Liver (tissue), 9 donors: ENCODE measurements around the gene PATL2. TPM values are rescaled to one million over a fixed set of nuclear protein-coding genes. Genes with fewer than 3 reads are reported as not detected.
A peak's percentile ranks its signal among the peaks of the same experiment; 100 is the strongest.

Experiments used
- DNase-seq: peaks from one replicate; pipeline ENCODE4 v3.0.0-alpha.2; 2017; ENCODE audit warnings: low spot score
- H3K27ac ChIP-seq, 2 donors: one replicate each; pipeline ENCODE4 v1.7.0; 2013; ENCODE audit warnings: inconsistent platforms in 2 of 2, low read length in 2 of 2, control low read depth in 1 of 2, low read depth in 1 of 2, mild to moderate bottlenecking in 1 of 2
- H3K27me3 ChIP-seq, 4 donors: one replicate each; pipeline versions ENCODE4 v1.6.1 to v1.7.0; 2013; ENCODE audit warnings: low read length in 3 of 4, inconsistent platforms in 1 of 4, mild to moderate bottlenecking in 1 of 4, moderate library complexity in 1 of 4; ENCODE audit not compliant: control insufficient read depth in 4 of 4, insufficient read depth in 4 of 4
- H3K36me3 ChIP-seq, 4 donors: one replicate each; pipeline versions ENCODE4 v1.6.1 to v1.7.0; 2013; ENCODE audit warnings: low read length in 3 of 4, mild to moderate bottlenecking in 3 of 4, low read depth in 1 of 4, moderate library complexity in 1 of 4; ENCODE audit not compliant: control insufficient read depth in 4 of 4, insufficient read depth in 3 of 4
- H3K4me1 ChIP-seq, 4 donors: one replicate each; pipeline versions ENCODE4 v1.6.1 to v1.7.0; 2013; ENCODE audit warnings: low read length in 3 of 4, mild to moderate bottlenecking in 3 of 4, moderate library complexity in 1 of 4; ENCODE audit not compliant: control insufficient read depth in 4 of 4, insufficient read depth in 4 of 4
- H3K4me3 ChIP-seq, 3 donors: one replicate each; pipeline versions ENCODE4 v1.6.1 to v1.7.0; 2013; ENCODE audit warnings: low read length in 3 of 3, control low read depth in 1 of 3, low read depth in 1 of 3, mild to moderate bottlenecking in 1 of 3
- H3K9ac ChIP-seq, 2 donors: one replicate each; pipeline ENCODE4 v1.7.0; 2013; ENCODE audit warnings: low read length in 2 of 2, mild to moderate bottlenecking in 2 of 2, moderate library complexity in 2 of 2, control low read depth in 1 of 2, low read depth in 1 of 2
- H3K9me3 ChIP-seq, 4 donors: one replicate each; pipeline versions ENCODE4 v1.6.1 to v1.7.0; 2013; ENCODE audit warnings: low read length in 3 of 4; ENCODE audit not compliant: control insufficient read depth in 4 of 4
- ATF3 ChIP-seq: IDR thresholded peaks from 2 replicates; pipeline ENCODE4 v1.6.1; 2016; ENCODE audit warnings: antibody characterized with exemption
- CTCF ChIP-seq: fragments of 150-350 bp; IDR thresholded peaks from 2 replicates; pipeline ENCODE4 v1.5.1; 2017; ENCODE audit warnings: improper control_type of control experiment, low read depth, low read length; ENCODE audit not compliant: missing input control
- FOXA1 ChIP-seq: IDR thresholded peaks from 2 replicates; pipeline ENCODE4 v1.6.1; 2016; ENCODE audit warnings: antibody characterized with exemption
- FOXA2 ChIP-seq: IDR thresholded peaks from 2 replicates; pipeline ENCODE4 v1.6.1; 2016; ENCODE audit warnings: antibody characterized with exemption
- GABPA ChIP-seq, 2 donors: IDR thresholded peaks in 1 of 2; conservative IDR thresholded peaks in 1 of 2; 2 replicates each; pipeline ENCODE4 v1.6.1; 2016; ENCODE audit warnings: antibody characterized with exemption in 2 of 2, mild to moderate bottlenecking in 1 of 2, moderate library complexity in 1 of 2
- HNF4A ChIP-seq, 2 donors: conservative IDR thresholded peaks; 2 replicates each; pipeline ENCODE4 v1.6.1; 2016; ENCODE audit warnings: antibody characterized with exemption in 2 of 2, mild to moderate bottlenecking in 2 of 2
- HNF4G ChIP-seq: IDR thresholded peaks from 2 replicates; pipeline ENCODE4 v1.6.1; 2016; ENCODE audit warnings: antibody characterized with exemption
- NR2F2 ChIP-seq: IDR thresholded peaks from 2 replicates; pipeline ENCODE4 v1.6.1; 2016; ENCODE audit warnings: antibody characterized with exemption
- REST ChIP-seq: IDR thresholded peaks from 2 replicates; pipeline ENCODE4 v1.6.1; 2016; ENCODE audit warnings: antibody characterized with exemption, mild to moderate bottlenecking
- RXRA ChIP-seq, 2 donors: IDR thresholded peaks; 2 replicates each; pipeline ENCODE4 v1.6.1; 2017 to 2018; ENCODE audit warnings: antibody characterized with exemption in 2 of 2, mild to moderate bottlenecking in 1 of 2
- WGBS: extraction: QIAGEN DNeasy Blood & Tissue Kit; methylation state at CpG from one replicate; pipeline ENCODE4 v1.1.7; 2013; 5-methylcytosine and 5-hydroxymethylcytosine counted together
- polyA plus RNA-seq, 2 donors: library from polyadenylated mRNA; stranded (reverse) in 1 of 2; unstranded in 1 of 2; fragments of 200-250 nt in 1 of 2; fragments of >200 nt in 1 of 2; fragmentation: Nextera tagmentation in 1 of 2; extraction: Ambion mirVana in 1 of 2; gene quantifications; one replicate each; pipeline versions ENCODE4 v1.2.1 to v1.2.3, GENCODE V29; 2013 to 2015
- total RNA-seq, 2 donors: library from RNA; depleted of rRNA; stranded (reverse); fragments of >200 nt; gene quantifications; one replicate each; pipeline ENCODE4 v1.2.3, GENCODE V29; 2014
- TF ChIP-seq, protein P1 (sequence below): IDR thresholded peaks from 2 replicates; pipeline ENCODE4 v1.6.1; 2016; ENCODE audit warnings: antibody characterized with exemption
- TF ChIP-seq, protein P2 (sequence below): IDR thresholded peaks from 2 replicates; pipeline ENCODE4 v1.6.1; 2016; ENCODE audit warnings: antibody characterized with exemption
- donor health status: healthy.
- donor health status: healthy.
- donor health status: healthy.
- donor health status: healthy.
- donor health status: healthy.

Gene PATL2
- total and polyA plus RNA-seq, 4 donors: 0.32 to 1.0 (median 0.67) TPM

DNA sequence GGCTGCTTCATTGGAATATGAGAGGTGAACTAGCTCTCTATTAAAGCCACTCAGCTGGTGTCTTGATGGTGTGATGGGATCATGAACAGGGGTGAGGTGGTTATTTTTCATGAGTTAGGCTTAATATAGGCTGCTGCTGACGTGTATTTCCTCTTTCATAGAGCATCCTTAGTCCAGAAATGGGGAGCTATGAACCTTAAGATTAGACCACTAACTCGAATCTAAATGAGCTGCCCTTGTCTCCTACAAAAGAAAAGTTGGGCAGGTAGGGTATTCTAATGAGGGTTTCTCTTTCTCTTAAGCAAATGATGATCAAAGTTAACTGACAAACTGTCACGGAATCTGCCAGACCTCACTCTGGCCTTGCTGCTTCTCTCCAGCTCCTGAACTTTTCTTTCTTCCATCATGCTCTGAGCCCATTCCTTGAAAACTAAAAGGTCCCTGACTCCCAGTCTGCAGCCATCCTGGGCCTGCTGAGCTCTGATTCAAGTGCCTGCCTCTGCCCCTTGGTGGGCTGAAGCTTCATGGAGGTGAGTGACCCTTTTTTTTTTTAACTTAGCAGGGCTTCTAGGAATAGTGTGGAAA is 25.1 kb upstream of the PATL2 start, which contains the start of gene TRIM69:
Gene TRIM69, plus strand, starts transcription at position 348 of the 585 bp plus-strand sequence. Its CDS starts 177 bp downstream, at position 525.
- Histone ChIP-seq H3K27me3 (no peaks in the 10 kb centered on the region), H3K9me3 (no peaks in the 10 kb centered on the region), H3K4me3 (no peak within 1 kb of the TSS), H3K27ac (peak within 1 kb of the TSS; percentile 19 to 50), H3K36me3 (peaks cover 0 to 7% (median 5%) of the 10 kb centered on the region in 4 donors), H3K9ac (peak within 1 kb of the TSS in 1 of 2 donors; percentile 34), H3K4me1 (no peaks in the 10 kb centered on the region)
- no peak for DNase-seq
- TF ChIP-seq, protein P1, sequence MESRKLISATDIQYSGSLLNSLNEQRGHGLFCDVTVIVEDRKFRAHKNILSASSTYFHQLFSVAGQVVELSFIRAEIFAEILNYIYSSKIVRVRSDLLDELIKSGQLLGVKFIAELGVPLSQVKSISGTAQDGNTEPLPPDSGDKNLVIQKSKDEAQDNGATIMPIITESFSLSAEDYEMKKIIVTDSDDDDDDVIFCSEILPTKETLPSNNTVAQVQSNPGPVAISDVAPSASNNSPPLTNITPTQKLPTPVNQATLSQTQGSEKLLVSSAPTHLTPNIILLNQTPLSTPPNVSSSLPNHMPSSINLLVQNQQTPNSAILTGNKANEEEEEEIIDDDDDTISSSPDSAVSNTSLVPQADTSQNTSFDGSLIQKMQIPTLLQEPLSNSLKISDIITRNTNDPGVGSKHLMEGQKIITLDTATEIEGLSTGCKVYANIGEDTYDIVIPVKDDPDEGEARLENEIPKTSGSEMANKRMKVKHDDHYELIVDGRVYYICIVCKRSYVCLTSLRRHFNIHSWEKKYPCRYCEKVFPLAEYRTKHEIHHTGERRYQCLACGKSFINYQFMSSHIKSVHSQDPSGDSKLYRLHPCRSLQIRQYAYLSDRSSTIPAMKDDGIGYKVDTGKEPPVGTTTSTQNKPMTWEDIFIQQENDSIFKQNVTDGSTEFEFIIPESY: no peak
- no peak for TF ChIP-seq HNF4A (conservative IDR thresholded peaks at IDR 0.05)
- no peak for TF ChIP-seq HNF4G
- TF ChIP-seq FOXA2: no peak
- TF ChIP-seq, protein P2, sequence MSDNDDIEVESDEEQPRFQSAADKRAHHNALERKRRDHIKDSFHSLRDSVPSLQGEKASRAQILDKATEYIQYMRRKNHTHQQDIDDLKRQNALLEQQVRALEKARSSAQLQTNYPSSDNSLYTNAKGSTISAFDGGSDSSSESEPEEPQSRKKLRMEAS: no peak
- TF ChIP-seq ATF3: no peak
- no peak for TF ChIP-seq GABPA (IDR thresholded peaks at IDR 0.05 in 1 of 2, conservative IDR thresholded peaks at IDR 0.05 in 1 of 2)
- TF ChIP-seq RXRA (IDR thresholded peaks at IDR 0.05): no peak
- WGBS: 77% methylated on average over 3 of the region's 3 CpGs

GRCh38 chr15:44735482-44736180 is 24.5 kb upstream of the PATL2 start:
- H3K36me3 ChIP-seq: peaks cover 0 to 8% (median 5%) of the 10 kb centered on the region in 4 donors
- H3K4me1 ChIP-seq: peaks cover 0 to 1% (median 0%) of the 10 kb centered on the region in 4 donors
- H3K9ac ChIP-seq: peak overlapping the region in 1 of 2 donors; percentile 34
- no peak overlapping the region for H3K4me3 ChIP-seq
- DNase-seq: no peak
- H3K27me3 ChIP-seq: no peaks in the 10 kb centered on the region
- TF ChIP-seq NR2F2 (no peak), FOXA2 (no peak), CTCF (no peak), REST (no peak), FOXA1 (no peak)
- TF ChIP-seq, protein P2: no peak
- 70% methylated on average over 8 of the region's 8 CpGs for WGBS
- H3K9me3 ChIP-seq: no peaks in the 10 kb centered on the region
- H3K27ac ChIP-seq: peak overlapping the region; percentile 19 to 50
